Stimulated activated CD4-positive, alpha-beta T cell treated with anti-CD3 and anti-CD28 coated beads, Interleukin-2, amount 100 ng/mL, for 48 hours (primary cell): ENCODE results near the gene ADARB2.
"Not testable (repeated sequence)": the region's sequence is repeated elsewhere in the genome, so short reads cannot be mapped to it uniquely, and the experiment has no call there.

Experiments used
- DNase-seq, 2 donors: peaks; one replicate each; pipeline ENCODE4 v3.0.0-alpha.2; 2020

Gene ADARB2

DNA sequence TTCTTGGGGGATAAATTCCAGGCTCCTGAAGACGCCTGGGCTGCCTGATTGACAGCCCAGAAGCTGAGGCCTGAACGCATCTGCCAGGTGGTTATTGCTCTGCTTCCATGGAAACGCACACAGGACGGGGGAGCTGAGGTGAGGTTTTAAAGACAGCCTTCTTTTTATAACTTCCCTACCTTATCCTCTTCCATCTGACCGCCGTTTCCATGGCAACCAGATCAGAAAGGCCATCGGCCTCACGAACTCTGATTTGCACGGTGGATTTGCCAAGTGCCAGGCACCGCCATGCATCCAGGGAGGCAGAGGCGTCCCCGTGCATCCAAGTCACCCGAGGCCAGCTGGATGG lies 260.9 kb downstream of the ADARB2 start:
- no peak for DNase-seq

DNA sequence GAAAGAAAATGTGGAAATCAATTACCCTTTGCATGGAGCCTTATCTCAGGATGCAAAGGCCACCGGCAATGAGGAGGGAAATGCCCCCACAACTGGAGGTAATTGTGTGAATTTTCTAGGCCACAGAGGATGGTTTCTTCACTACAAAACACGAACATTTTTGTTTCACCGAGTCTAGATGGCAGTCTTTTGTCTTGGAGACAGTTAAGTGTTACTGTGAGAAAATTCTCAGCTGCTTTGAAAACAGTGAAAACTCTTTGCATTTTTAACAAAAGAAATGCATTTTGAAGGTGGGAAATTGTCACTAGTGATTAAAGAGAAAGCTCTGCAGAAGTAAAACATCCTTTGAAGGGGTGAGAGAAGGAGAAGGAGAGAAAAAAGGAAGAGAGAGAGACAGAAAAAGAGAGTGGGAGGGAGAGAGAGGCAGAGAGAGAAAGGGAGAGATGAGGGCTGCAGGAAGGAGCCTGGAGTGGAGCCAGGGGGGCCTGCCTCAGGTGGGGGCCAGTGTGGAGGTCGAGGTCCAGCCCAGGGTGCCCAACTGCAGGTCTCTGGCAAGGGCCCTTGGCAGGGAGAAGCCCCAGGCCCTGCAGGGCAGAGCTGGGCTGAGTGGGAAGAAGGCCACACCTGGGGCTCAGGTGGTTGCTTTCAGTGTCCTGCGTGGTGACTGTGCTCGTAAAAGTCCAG lies 261.4 kb downstream of the ADARB2 start:
- DNase-seq: no peak

DNA sequence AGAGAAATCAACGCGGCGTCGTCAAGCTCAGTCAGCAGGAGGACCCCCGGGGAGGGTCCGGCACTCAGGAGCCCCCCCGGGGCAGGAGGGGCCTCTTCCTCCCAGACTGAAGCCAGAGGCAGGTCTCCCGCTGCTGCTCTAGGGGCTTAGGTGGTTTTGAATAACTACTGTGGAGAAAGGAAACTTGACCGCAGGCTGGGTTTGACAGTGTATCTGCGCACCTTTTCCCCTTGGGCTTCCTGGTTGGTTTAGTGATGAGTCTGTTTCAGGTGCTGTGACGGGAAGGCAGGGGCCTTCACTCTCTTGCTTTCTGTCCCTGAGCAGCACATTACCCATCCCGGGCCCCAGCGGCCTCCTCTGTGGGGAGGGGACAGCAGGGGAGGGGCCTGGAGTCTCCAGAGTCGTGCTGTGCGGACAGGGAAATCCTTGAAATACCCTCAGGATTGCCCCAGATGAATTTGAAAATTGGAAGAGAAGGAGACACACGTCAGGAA lies 262.2 kb downstream of the ADARB2 start:
- DNase-seq: no peak

- DNase-seq: no peak
Measured at GRCh38 chr10:1474376-1475097, 262.8 kb downstream of the ADARB2 start.

- DNase-seq: no peak
Measured at GRCh38 chr10:1473874-1474273, 263.5 kb downstream of the ADARB2 start.

GRCh38 chr10:1472178-1472958 lies 265.0 kb downstream of the ADARB2 start:
- no peak for DNase-seq

- no peak for DNase-seq
Measured at GRCh38 chr10:1468811-1469210, 268.5 kb downstream of the ADARB2 start.

DNA sequence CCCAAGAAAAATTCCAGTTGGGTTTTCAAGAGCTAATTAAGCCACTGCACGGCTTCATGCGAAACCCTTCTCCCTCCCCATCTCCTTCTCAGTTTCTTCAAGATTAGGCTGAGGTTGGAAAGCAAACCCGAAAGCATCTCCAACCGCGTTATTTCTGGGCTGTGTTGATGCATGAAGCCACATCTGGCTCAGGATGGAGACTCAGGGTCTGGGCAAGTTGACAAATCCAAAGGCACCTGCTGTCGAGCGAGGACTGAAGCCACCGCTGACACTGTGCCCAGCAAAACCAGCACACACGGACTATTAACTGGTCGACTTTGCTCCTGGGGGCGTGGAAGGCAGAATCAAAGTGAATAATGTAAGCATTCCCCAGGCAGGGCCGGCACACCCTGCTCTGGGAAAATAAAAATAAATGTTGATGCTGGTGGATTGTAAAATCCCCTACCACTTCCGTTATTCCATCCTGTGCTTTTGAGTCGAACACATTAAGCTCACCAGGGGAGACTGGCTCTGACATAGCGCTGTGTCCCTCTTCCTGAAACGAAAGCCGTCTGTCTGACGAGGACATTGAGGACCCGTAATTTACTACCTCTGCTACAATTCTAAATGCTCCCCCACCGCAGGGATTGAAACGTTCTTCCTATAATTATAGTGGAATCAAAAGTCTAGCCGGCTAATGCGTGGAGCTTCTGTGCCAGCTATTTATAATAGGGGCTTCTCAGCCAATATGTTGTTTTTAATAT lies 269.8 kb downstream of the ADARB2 start:
- no peak for DNase-seq

GRCh38 chr10:1465993-1466764 lies 271.1 kb downstream of the ADARB2 start:
- DNase-seq: no peak

DNA sequence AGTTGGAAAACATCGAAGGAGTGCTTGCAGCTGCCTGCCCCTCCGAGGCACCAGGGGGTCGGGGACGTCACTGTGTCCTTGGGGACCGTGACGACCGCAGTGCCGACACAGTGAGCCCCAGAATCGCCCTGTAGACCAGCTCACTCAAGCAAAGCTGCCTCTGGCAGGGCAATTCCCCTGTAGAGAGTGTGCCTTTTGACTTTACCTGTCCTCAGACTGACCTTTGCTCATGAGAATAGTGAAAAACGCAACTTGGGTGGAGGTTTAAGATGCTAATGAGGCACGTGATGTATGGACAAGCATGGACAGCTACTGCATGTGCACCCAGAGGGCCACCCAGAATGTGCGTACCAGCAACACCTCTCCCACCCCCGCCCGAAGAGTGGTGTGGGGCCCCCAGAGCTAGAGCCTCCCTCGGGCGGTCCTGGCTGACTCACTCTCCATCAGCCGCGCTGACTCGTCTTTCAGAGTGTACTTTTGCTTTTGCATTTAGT lies 271.9 kb downstream of the ADARB2 start:
- no peak for DNase-seq

DNA sequence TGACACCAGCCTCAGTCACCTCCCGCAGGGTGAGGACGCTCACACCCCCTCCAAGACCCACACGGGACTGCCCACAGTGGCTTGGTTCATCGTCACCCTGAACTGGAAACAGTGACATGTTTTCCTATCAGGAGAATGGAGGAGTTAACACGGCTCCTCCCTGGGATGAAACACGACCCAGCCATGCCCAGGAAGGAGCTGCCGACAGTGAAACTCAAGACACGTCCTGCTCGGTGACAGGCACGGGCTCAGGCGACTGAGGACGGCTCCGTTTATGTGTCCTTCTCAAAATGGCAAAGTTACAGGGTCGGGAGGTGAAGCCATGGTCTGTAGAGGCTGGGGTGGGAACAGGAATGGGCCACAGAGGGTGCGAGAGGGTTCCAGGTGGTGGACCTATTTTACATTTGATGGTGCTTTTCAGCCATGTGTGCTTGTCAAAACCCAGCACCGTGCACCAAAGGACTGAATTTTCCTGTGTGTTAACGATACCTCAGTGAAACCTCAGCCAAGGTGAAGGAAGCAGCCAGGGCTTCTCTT lies 272.4 kb downstream of the ADARB2 start:
- DNase-seq: no peak

- DNase-seq: not testable (repeated sequence)
Measured at GRCh38 chr10:1463971-1464370, 273.4 kb downstream of the ADARB2 start.

GRCh38 chr10:1462994-1463633 lies 274.2 kb downstream of the ADARB2 start:
- DNase-seq: no peak

DNA sequence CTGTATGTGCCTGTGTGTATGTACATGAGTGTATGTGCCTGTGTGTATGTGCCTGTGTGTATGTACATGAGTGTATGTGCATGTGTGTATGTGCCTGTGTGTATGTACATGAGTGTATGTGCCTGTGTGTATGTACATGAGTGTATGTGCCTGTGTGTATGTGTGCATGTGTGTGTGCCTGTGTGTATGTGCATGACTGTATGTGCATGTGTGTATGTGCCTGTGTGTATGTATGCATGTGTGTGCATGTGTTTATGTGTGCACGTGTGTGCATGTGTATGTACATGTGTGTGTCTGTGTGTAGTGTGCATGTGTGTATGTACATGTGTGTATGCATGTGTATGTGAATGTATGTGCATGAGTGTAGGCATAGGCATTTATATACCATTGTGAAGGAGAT lies 274.8 kb downstream of the ADARB2 start:
- DNase-seq: no peak

DNA sequence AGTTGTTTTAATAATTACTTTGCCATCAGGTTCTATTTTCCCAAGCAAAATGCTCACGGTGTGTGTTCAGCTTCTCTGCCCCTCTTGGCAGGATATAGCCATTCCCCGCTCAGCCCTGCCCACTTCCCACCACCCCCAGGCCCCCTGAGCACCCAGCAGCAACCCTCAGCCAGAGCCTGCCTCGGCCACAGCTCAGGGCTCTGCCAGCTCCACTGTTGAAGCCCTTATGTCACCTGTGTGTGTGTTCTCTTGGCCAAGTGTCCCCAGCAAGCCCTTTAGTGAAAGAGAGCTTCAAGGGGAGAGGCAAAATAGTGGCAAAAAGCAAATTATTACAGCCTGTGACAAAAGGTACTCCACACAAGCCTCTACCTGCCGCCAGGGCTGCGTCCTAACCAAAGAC lies 275.3 kb downstream of the ADARB2 start:
- no peak for DNase-seq

- DNase-seq: no peak
Measured at GRCh38 chr10:1461016-1461415, 276.3 kb downstream of the ADARB2 start.

- DNase-seq: not testable (repeated sequence)
Measured at GRCh38 chr10:1459664-1460063, 277.7 kb downstream of the ADARB2 start.

- DNase-seq: no peak
Measured at GRCh38 chr10:1454951-1455350, 282.4 kb downstream of the ADARB2 start.

- DNase-seq: no peak
Measured at GRCh38 chr10:1454428-1454827, 282.9 kb downstream of the ADARB2 start.

DNA sequence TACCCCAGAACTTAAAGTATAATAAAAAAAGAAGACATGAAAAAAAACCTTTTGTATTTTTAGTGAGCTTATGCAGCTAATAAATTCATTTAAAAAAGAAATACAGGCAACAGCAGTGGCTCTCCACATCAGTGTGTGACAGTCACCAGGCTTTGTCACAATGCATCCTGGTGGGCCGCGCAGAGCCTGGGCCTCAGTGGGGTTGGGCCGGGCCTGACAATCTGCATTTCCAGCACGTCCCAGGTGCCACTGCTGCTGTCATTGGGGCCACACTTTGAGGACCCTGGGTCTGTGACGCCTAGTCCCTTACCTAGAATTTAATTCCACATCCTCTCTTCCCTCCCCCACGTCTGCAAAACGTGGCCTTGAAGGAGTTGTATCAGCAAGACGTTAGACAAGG lies 284.5 kb downstream of the ADARB2 start:
- DNase-seq: no peak

GRCh38 chr10:1451941-1452340 lies 285.4 kb downstream of the ADARB2 start:
- no peak for DNase-seq
